H9 (cell line): ENCODE measurements around the gene DGKB. TPM values are rescaled to one million over a fixed set of nuclear protein-coding genes. Genes with fewer than 3 reads are reported as not detected.

Source experiments
- DNase-seq: peaks from one replicate; pipeline ENCODE4 v3.0.0-alpha.2; 2017
- H2AFZ ChIP-seq: one replicate; pipeline ENCODE4 v1.6.1; 2013; ENCODE audit warnings: mild to moderate bottlenecking, low read length, control low read depth, moderate library complexity
- H2AK5ac ChIP-seq: 2 replicates; pipeline ENCODE4 v1.6.1; 2013; ENCODE audit warnings: low read length, control low read depth, mixed read lengths; ENCODE audit not compliant: insufficient read length
- H2BK120ac ChIP-seq: one replicate; pipeline ENCODE4 v1.6.1; 2013; ENCODE audit warnings: low read depth, mild to moderate bottlenecking, low read length, control low read depth, inconsistent platforms; ENCODE audit not compliant: poor library complexity, severe bottlenecking
- H2BK12ac ChIP-seq: 2 replicates; pipeline ENCODE4 v1.6.1; 2013; ENCODE audit warnings: low read length, control low read depth, mixed read lengths, low read depth; ENCODE audit not compliant: insufficient read length
- H2BK15ac ChIP-seq: 2 replicates; pipeline ENCODE4 v1.6.1; 2013; ENCODE audit warnings: low read depth, low read length, control low read depth
- H2BK20ac ChIP-seq: one replicate; pipeline ENCODE4 v1.6.1; 2013; ENCODE audit warnings: low read depth, mild to moderate bottlenecking, low read length, control low read depth, inconsistent platforms; ENCODE audit not compliant: poor library complexity, severe bottlenecking
- H2BK5ac ChIP-seq: 2 replicates; pipeline ENCODE4 v1.6.1; 2013; ENCODE audit warnings: low read length, control low read depth, mixed read lengths; ENCODE audit not compliant: insufficient read length
- H3K14ac ChIP-seq: 2 replicates; pipeline ENCODE4 v1.6.1; 2013; ENCODE audit warnings: low read length, control low read depth; ENCODE audit not compliant: insufficient read depth
- H3K18ac ChIP-seq: 2 replicates; pipeline ENCODE4 v1.6.1; 2013; ENCODE audit warnings: low read depth, mild to moderate bottlenecking, mixed read lengths, low read length, control low read depth; ENCODE audit not compliant: insufficient read length
- H3K23ac ChIP-seq: 2 replicates; pipeline ENCODE4 v1.6.1; 2013; ENCODE audit warnings: low read length, control low read depth, mixed read lengths, low read depth; ENCODE audit not compliant: insufficient read length
- H3K23me2 ChIP-seq: 2 replicates; pipeline ENCODE4 v1.6.1; 2013; ENCODE audit warnings: low read depth, mild to moderate bottlenecking, mixed read lengths, low read length, control low read depth; ENCODE audit not compliant: insufficient read length, poor library complexity, severe bottlenecking
- H3K27ac ChIP-seq: 2 replicates; pipeline ENCODE4 v1.5.1; 2013; ENCODE audit warnings: low read length, control low read depth, mixed read lengths, low read depth; ENCODE audit not compliant: insufficient read length
- H3K27me3 ChIP-seq: 2 replicates; pipeline ENCODE4 v1.6.1; 2013; ENCODE audit warnings: low read length, control low read depth, inconsistent platforms; ENCODE audit not compliant: insufficient read depth
- H3K4ac ChIP-seq: 2 replicates; pipeline ENCODE4 v1.6.1; 2013; ENCODE audit warnings: low read depth, mild to moderate bottlenecking, control low read depth, inconsistent platforms, low read length, moderate library complexity
- H3K4me1 ChIP-seq: 2 replicates; pipeline ENCODE4 v1.6.1; 2013; ENCODE audit warnings: low read length, control low read depth, inconsistent platforms; ENCODE audit not compliant: insufficient read depth
- H3K4me2 ChIP-seq: 2 replicates; pipeline ENCODE4 v1.6.1; 2013; ENCODE audit warnings: low read length, control low read depth, mixed read lengths; ENCODE audit not compliant: insufficient read length, insufficient read depth
- H3K56ac ChIP-seq: 2 replicates; pipeline ENCODE4 v1.6.1; 2013; ENCODE audit warnings: low read depth, mild to moderate bottlenecking, mixed read lengths, low read length, control low read depth; ENCODE audit not compliant: insufficient read length
- H3K79me1 ChIP-seq: 2 replicates; pipeline ENCODE4 v1.6.1; 2013; ENCODE audit warnings: low read depth, mild to moderate bottlenecking, moderate library complexity, low read length, control low read depth, inconsistent platforms; ENCODE audit not compliant: insufficient read depth, poor library complexity, severe bottlenecking
- H3K79me2 ChIP-seq: 2 replicates; pipeline ENCODE4 v1.6.1; 2013; ENCODE audit warnings: low read length, control low read depth, inconsistent platforms; ENCODE audit not compliant: insufficient read depth
- H3K9ac ChIP-seq: 2 replicates; pipeline ENCODE4 v1.6.1; 2013; ENCODE audit warnings: low read length, control low read depth, mixed read lengths; ENCODE audit not compliant: insufficient read length; ENCODE audit errors: extremely low read depth
- H3K9me3 ChIP-seq: one replicate; pipeline ENCODE4 v1.6.1; 2013; ENCODE audit warnings: low read depth, low read length, inconsistent platforms; ENCODE audit not compliant: control insufficient read depth
- H3T11ph ChIP-seq: one replicate; pipeline ENCODE4 v1.6.1; 2013; ENCODE audit warnings: mild to moderate bottlenecking, low read length, control low read depth, inconsistent platforms
- H4K20me1 ChIP-seq: one replicate; pipeline ENCODE4 v1.6.1; 2013; ENCODE audit not compliant: control insufficient read depth, insufficient read length, insufficient read depth
- H4K5ac ChIP-seq: 2 replicates; pipeline ENCODE4 v1.6.1; 2013; ENCODE audit warnings: low read depth, mild to moderate bottlenecking, mixed read lengths, low read length, control low read depth; ENCODE audit not compliant: insufficient read length
- H4K8ac ChIP-seq: replicated peaks from 2 replicates; pipeline ENCODE4 v1.6.1; 2013; ENCODE audit warnings: low read length, control low read depth, mixed read lengths, low read depth; ENCODE audit not compliant: insufficient read length
- H4K91ac ChIP-seq: 2 replicates; pipeline ENCODE4 v1.6.1; 2013; ENCODE audit warnings: low read depth, mild to moderate bottlenecking, moderate library complexity, mixed read lengths, low read length, control low read depth; ENCODE audit not compliant: insufficient read length
- H3K27ac Mint-ChIP-seq, 3 experiments: 2 replicates in 2 of 3; 3 replicates in 1 of 3; pipeline ENCODE4 v1.8.0; 2020 to 2021; ENCODE audit warnings: mixed read lengths in 3 of 3, mild to moderate bottlenecking in 1 of 3, moderate library complexity in 1 of 3
- H3K27me3 Mint-ChIP-seq: 2 replicates; pipeline ENCODE4 v1.8.0; 2021; ENCODE audit warnings: low read depth, mild to moderate bottlenecking, moderate library complexity, mixed read lengths
- H3K36me3 Mint-ChIP-seq, 3 experiments: 2 replicates in 2 of 3; 3 replicates in 1 of 3; pipeline ENCODE4 v1.8.0; 2020 to 2021; ENCODE audit warnings: low read depth in 3 of 3, mixed read lengths in 3 of 3; ENCODE audit not compliant: insufficient read depth in 1 of 3
- H3K4me1 Mint-ChIP-seq, 2 experiments: 2 replicates each; pipeline ENCODE4 v1.8.0; 2020; ENCODE audit warnings: mixed read lengths in 2 of 2
- H3K4me3 Mint-ChIP-seq, 2 experiments: 2 replicates in 1 of 2; 3 replicates in 1 of 2; pipeline ENCODE4 v1.8.0; 2020 to 2021; ENCODE audit warnings: mild to moderate bottlenecking in 2 of 2, mixed read lengths in 2 of 2, moderate library complexity in 1 of 2
- H3K9me3 Mint-ChIP-seq, 2 experiments: 2 replicates in 1 of 2; 3 replicates in 1 of 2; pipeline ENCODE4 v1.8.0; 2020; ENCODE audit warnings: mild to moderate bottlenecking in 2 of 2, mixed read lengths in 2 of 2, moderate library complexity in 1 of 2
- CTCF ChIP-seq: fragments of 200-600 bp; sonication (generic); conservative IDR thresholded peaks from 3 replicates; pipeline ENCODE4 v1.8.0; 2021; ENCODE audit warnings: antibody characterized with exemption, mild to moderate bottlenecking
- total RNA-seq: library from RNA; stranded (reverse); gene quantifications from 2 replicates; pipeline ENCODE4 v1.2.1, GENCODE V29; 2021

Gene DGKB
- total RNA-seq, 1 experiment from 2014 or later = 0.26 TPM

- H2BK120ac ChIP-seq = no peak overlapping the region
- no peaks in the 10 kb centered on the region for H3K27me3 Mint-ChIP-seq
- no peaks in the 10 kb centered on the region for H3K9me3 ChIP-seq
- no peak overlapping the region for H4K8ac ChIP-seq
- H3K79me1 ChIP-seq = no peaks in the 10 kb centered on the region
- no peak for DNase-seq
- no peak overlapping the region for H3K4me2 ChIP-seq
- no peak overlapping the region for H2BK15ac ChIP-seq
- H2BK5ac ChIP-seq = no peak overlapping the region
- H3K36me3 Mint-ChIP-seq = peaks cover 0 to 7% (median 4%) of the 10 kb centered on the region in 3 experiments; a peak in 4 of 7 replicates
- no peak overlapping the region for H2BK12ac ChIP-seq
- TF ChIP-seq CTCF = no peak
- no peak overlapping the region for H3K4me3 Mint-ChIP-seq
- H2AK5ac ChIP-seq = no peak overlapping the region
- no peak overlapping the region for H3K14ac ChIP-seq
- H4K91ac ChIP-seq = no peak overlapping the region
- H3K23ac ChIP-seq = no peak overlapping the region
- H3K4me1 ChIP-seq = peaks cover 13% of the 10 kb centered on the region
- H2BK20ac ChIP-seq = no peak overlapping the region
- H4K5ac ChIP-seq = no peak overlapping the region
- H3K9me3 Mint-ChIP-seq = no peaks in the 10 kb centered on the region; a peak in 1 of 5 replicates
- no peaks in the 10 kb centered on the region for H3K79me2 ChIP-seq
- H4K20me1 ChIP-seq = no peaks in the 10 kb centered on the region
- H3K23me2 ChIP-seq = no peaks in the 10 kb centered on the region
- H3K56ac ChIP-seq = no peak overlapping the region
- no peak overlapping the region for H3K18ac ChIP-seq
- no peak overlapping the region for H2AFZ ChIP-seq
- H3K27me3 ChIP-seq = no peaks in the 10 kb centered on the region
- no peak overlapping the region for H3K27ac Mint-ChIP-seq
- peaks cover 44 to 50% of the 10 kb centered on the region in 2 experiments for H3K4me1 Mint-ChIP-seq
- H3K9ac ChIP-seq = no peak overlapping the region
- no peak overlapping the region for H3K27ac ChIP-seq
- H3T11ph ChIP-seq = no peak overlapping the region
- no peak overlapping the region for H3K4ac ChIP-seq
Observed at GRCh38 chr7:14837216-14837615, 65.3 kb downstream of the DGKB start.
